ENCODE results near the gene DENND2C. TPM values are rescaled to one million over a fixed set of nuclear protein-coding genes. Genes with fewer than 3 reads are reported as not detected.

DENND2C gene
- total RNA-seq, 1 donor = 2.6 TPM

GRCh38 chr1:114545315-114545714 is 124.5 kb downstream of the DENND2C start:
- no peak for TF ChIP-seq CTCF (IDR thresholded peaks at IDR 0.05; ENCODE audit: insufficient read depth, low read depth, low read length)
- no peak for DNase-seq (ENCODE audit: low read depth)
- no peak overlapping the region for H3K4me3 ChIP-seq (ENCODE audit: low read depth, low read length)

GRCh38 chr1:114540821-114541220 is 129.0 kb downstream of the DENND2C start:
- H3K4me3 ChIP-seq (ENCODE audit: low read depth, low read length) = no peak overlapping the region
- TF ChIP-seq CTCF (IDR thresholded peaks at IDR 0.05; ENCODE audit: insufficient read depth, low read depth, low read length) = no peak
- no peak for DNase-seq (ENCODE audit: low read depth)

- no peak for DNase-seq (ENCODE audit: low read depth)
- TF ChIP-seq CTCF (IDR thresholded peaks at IDR 0.05; ENCODE audit: insufficient read depth, low read depth, low read length) = no peak
- H3K4me3 ChIP-seq (ENCODE audit: low read depth, low read length) = no peak overlapping the region
Observed at GRCh38 chr1:114540272-114540671, 129.6 kb downstream of the DENND2C start.

- no peak for DNase-seq (ENCODE audit: low read depth)
- H3K4me3 ChIP-seq (ENCODE audit: low read depth, low read length) = no peak overlapping the region
- no peak for TF ChIP-seq CTCF (IDR thresholded peaks at IDR 0.05; ENCODE audit: insufficient read depth, low read depth, low read length)
Observed at GRCh38 chr1:114536043-114536442, 133.8 kb downstream of the DENND2C start.

- no peak overlapping the region for H3K4me3 ChIP-seq (ENCODE audit: low read depth, low read length)
- DNase-seq (ENCODE audit: low read depth) = no peak
- no peak for TF ChIP-seq CTCF (IDR thresholded peaks at IDR 0.05; ENCODE audit: insufficient read depth, low read depth, low read length)
Observed at GRCh38 chr1:114535401-114535800, 134.4 kb downstream of the DENND2C start.

Small RNA genes lying within 50 kb of the gene (small RNA-seq; reads per million reads assigned to genes)
- not detected for gene RN7SL432P

Other genes starting within 250 kb of the DENND2C start
- 34.5 and 36.3 TPM in 2 replicates for gene TRIM33, start 158.8 kb downstream of the DENND2C start, total RNA-seq
- 42.3 and 42.5 TPM in 2 replicates for gene BCAS2, start 88.4 kb downstream of the DENND2C start, total RNA-seq
- gene AMPD1, start 25.5 kb upstream of the DENND2C start, total RNA-seq = not detected in 2 replicates
- 75.1 and 86.8 TPM in 2 replicates for gene NRAS, start 46.7 kb upstream of the DENND2C start, total RNA-seq
- 419 and 541 TPM in 2 replicates for gene CSDE1, start 87.9 kb upstream of the DENND2C start, total RNA-seq
- gene SIKE1, start 110.6 kb upstream of the DENND2C start, total RNA-seq = 58.0 and 73.8 TPM in 2 replicates
- not detected in 2 replicates for gene SYCP1, start 184.8 kb upstream of the DENND2C start, total RNA-seq

Measured in fibroblast of villous mesenchyme (primary cell).